Stimulated activated naive CD4-positive, alpha-beta T cell (primary cell): ENCODE results near the gene EPHA6.
"Not testable (repeated sequence)": the region's sequence is repeated elsewhere in the genome, so short reads cannot be mapped to it uniquely, and the experiment has no call there.

ENCODE experiments used
- DNase-seq, 6 experiments: peaks; one replicate each; lab custom pipeline; 2025; lab: John Stamatoyannopoulos, UW

EPHA6 gene

DNA sequence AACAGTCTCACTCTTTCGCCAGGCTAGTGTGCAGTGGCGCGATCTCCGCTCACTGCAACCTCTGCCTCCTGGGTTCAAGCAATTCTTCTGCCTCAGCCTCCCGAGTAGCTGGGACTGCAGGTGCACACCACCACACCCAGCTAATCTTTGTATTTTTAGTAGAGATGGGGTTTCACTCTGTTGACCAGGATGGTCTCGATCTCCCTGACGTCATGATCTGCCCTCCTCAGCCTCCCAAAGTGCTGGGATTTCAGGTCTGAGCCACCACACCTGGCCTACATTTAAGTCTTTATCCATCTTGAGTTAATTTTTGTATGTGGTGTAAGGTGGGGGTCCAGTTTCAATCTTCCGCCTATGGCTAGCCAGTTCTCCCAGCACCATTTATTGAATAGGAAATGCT, 211.2 kb downstream of the EPHA6 start:
- not testable (repeated sequence) for DNase-seq

DNA sequence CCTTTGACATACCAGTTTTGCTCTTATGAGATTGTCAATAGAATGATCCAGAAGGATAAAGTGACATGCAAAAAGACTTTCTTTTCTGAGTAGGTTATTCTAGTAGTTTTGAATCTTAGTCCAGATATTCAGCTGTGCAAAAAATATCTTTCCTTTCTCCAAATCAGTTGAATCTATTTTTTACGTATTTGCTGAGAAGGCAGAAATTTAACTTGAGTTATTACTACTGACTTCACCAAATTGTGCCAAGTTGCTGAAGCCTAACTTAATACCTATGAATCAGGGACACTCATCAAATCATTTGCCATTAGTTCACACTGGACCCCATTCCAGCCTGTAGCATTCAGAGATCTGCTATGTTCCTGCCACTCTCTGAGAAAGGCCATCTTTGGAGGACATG, 215.6 kb downstream of the EPHA6 start:
- DNase-seq: no peak

DNA sequence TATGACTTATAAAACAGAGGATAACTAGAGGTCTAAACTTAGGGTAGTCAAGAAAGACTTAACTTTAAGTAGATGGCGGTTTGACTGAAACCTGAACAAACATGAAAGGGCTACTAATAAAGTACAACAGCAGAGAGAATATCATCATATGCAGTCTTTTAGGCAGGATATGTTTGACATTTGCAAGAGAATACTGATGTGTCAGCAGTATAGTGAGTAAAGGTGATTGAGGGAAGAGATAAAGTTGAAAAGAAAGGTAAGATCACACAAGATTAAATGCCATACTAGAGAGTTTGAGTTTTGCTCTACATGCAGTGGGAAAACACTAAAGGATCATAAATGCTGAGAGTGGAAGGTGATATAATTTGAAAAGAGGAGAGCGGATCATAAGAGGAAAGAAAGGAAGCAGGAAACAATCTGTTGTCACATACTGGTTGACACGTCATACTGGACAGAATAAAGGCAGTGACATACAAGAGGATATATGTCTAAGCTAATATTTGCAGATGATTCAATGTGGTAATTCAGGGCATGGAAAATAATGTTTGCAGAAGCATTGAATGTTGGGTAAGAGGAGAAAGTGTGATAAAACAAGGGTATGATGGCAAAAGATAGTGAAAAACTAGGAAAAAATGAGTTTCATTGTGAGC, 223.0 kb downstream of the EPHA6 start:
- no peak for DNase-seq

DNA sequence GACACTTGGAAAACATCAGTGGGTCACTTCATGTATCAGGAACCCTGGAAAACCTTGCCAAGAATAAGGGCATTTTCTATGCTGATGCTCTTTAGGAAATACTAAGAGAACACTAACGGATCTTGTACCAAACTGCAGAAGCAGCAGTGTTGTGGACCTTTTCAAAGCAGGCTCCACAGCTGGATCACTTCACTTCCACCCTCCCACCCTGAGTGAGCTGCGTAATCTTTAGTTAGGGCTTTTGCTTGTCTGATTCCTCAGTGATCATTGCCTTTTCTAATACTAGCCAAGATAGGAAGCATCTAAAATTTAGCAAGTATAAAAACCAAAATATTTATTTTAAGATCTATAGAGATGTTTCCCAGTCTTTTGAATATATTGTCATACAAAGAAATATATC, 229.0 kb downstream of the EPHA6 start:
- no peak for DNase-seq

DNA sequence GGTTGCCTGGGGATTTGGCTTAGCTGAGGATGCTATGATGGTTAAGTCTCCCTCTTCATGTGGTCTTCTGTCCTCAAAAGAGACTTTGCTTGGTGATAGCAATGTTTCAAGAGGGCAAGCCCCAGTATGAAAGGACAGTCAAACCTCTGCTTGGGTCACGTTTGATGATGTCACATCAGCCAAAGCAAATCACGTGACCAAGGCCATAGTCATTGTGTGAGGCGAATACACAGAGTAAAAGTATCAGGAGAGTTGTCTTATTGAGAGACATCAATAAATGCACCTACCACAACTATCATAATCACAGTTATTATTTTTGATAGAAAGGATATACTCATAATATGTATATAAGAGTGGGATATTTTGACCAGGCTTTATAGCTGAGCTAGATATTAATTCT, 243.0 kb downstream of the EPHA6 start:
- DNase-seq: no peak

DNA sequence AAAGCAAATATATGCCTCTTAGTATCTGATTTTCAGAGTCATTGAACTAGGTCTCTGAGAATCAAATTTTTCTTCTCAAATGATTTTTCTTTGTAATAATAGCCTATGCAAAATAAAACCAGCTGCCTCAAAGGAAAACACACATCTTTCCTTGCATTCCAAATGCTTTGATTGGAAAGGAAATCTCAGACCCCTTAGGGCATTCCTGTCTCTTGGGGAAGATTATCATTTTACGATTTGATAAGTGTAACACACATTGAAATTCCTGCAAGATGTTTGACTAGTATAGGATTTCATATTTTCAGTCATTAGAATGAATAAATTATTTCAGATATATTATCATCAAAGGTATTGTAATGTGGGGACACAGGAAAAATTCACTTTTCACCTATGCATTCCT, 244.8 kb downstream of the EPHA6 start:
- DNase-seq: no peak

DNA sequence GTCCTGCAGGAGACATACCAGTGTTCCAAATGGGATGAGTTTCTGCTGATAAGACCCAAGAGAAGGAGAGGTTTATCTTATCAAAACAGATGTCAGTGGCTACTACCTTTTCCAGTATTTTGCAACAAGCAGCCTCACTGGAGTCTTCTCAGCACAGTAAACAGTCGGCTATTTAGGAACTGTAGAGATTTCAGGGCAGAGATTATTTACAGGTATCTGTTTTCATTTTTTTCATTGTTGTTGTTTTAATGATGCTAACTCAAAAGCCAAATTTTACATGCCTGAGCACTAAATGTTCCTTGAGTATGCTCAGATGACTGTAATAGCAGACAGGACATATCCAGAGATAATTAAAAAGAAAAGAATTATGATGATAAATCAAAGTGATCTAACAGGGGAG, 252.1 kb downstream of the EPHA6 start:
- DNase-seq: no peak

DNA sequence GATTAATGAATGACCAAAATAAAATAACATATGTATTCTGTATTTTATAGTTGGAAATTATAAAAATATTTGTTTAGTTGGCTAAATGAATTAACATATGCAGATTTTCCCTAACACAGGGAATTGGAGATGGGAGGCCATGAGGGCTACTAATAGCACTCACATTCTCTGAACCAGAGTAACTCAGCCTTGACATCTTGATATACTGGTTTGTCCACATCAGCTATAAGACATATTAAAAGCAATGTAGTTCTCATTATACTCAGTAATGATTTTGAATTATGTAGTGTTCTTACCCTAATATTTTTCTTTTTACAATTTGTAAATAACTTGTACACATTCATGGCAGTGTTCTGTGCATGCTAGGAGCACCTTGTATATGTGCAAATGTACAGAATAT, 255.9 kb downstream of the EPHA6 start:
- DNase-seq: no peak

DNA sequence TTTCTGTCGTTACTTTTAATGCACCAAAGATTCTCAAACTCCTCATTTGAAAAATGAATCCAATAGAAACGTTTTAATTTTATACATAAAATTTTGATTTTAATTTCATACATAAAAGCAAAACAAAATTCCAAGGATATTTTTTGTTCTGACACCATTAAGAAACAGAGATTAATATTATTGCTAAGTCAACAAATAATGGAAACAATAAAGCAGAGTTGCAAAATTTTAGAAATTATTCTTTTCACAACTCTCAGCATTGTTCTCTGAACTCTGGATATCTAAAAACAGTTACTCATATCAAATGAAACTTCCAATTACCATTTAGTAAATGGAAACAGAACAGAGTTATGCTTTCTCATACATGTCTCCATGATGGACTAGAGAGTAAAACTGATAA, 260.2 kb downstream of the EPHA6 start:
- DNase-seq: no peak

DNA sequence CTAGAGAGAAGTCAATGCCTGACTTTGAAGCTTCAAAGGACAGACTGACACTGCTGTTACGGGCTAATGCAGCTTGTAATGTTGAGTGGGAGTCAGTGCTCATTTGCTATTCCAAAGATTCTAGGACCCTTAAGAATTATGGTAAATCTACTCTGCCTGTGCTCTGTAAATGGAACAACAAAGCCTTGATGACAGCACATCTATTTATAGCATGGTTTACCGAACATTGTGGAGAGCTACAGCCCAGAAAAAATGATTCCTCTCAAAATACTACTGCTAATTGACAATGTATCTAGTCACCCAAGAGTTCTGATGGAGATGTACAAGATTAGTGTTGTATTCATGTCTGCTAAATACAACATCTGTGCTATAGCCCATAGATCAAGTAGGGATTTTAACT, 262.3 kb downstream of the EPHA6 start:
- no peak for DNase-seq

DNA sequence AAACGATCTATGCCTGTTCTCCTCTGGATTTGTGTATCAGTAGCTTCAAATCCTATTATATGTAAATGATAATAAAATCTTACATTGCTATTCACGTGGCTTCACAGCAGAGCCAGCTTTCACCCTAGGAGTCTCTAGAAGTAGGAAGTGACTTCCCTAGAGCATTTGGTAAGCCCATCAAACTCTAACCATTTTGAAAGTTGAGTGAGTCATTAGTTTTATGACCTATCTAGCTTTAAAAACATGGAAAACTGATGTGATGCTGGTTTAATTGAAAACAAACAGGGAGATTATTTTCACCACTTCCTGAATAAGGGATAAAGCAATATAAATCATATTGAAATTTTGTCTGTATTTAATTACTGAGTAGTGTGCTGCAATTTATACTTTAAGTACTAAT, 275.2 kb downstream of the EPHA6 start:
- no peak for DNase-seq

DNA sequence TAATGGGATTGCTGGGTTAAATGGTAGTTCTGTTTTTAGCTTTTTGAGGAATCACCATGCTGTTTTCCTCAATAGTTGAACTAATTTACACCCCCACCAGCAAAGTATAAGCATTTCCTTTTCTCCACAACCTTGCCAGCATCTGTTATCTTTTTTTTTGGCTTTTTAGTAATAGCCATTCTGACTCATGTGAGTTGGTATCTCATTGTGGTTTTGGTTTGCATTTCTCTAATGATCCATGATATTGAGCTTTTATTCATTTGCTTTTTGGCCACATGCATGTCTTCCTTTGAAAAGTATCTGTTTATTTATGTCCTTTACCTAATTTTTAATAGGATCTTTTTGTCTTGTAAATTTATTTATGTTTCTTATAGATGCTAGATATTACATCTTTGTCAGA, 288.2 kb downstream of the EPHA6 start:
- DNase-seq: no peak

DNA sequence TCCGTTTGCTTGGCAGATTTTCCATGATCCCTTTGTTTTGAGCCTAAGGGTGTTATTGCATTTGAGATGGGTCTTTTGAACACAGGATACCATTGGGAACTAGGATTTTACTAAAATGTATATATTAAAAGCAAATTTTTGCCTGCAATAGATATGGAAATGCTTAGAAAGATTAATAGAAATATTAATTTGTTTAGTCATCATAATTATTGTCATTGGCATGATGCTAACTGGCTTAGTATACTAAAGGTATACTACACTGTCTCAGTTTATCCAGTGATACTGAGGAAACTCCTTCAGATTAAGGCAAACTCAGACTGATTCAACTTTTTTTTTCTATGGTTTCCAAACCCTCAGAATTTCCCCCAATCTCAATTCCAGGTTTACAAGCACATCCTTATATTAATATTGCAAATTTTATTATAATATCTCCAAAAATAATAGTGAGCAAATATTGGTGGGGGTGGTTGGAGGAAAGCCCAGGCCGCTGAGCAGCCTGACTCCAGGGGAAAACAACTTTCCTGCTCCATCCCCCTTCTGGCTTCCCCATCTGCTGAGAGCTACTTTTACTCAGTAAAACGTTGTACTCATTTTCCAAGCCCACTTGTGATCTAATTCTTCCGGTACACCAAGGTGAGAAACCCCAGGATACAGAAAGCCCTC, 291.7 kb downstream of the EPHA6 start:
- DNase-seq: no peak

DNA sequence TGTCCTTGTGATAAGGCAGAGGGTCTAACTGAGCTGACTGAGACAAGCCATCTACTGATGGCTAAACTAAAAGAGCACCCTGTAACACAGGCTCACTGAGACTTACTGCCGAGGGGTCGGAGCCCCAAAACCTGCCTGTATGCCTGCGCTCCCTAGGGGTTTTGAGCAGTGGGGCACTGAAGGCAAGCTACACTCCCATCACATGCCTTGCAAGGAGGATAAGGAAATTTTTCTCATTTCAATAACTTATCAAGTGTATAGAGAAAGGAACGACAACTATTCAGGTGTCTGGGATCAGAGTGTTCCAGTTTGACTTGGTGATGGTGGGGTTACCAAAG, 292.2 kb downstream of the EPHA6 start:
- no peak for DNase-seq

DNA sequence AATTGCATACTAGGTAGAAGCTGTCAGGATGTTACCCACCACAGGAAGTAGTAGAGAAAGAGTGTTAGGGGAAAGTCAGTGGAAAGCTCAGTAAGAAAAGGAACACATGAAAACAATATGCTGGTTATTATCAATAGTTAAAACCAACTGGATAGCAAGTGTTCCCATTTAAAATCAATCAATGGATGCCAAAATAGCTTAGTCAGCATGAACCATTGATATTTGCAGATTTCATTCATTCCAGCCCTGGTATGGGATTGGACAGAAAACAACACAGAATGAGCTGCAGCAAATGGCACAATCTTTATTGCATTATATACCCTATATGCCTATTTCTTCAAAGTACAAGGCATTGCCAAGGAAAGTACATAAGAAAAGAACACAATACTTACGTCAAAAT, 293.7 kb downstream of the EPHA6 start:
- DNase-seq: no peak

DNA sequence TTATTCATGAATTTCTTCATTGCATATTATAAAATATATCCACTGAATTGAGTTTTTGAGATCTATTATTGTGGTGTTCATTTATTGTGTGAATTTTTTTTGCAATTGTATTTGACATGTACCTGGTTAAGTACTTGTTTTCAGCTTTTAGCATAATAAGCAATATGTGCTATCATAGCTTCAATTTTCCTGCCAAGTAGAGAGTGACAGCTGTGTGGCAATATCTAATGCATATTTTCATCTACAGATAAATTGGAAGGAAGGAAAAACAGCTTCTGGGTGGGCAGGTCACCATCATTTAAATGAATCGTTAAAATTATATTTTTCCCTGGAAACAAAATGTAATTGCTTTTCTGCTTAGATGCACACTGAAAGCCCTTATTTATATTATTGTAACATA, 296.9 kb downstream of the EPHA6 start:
- DNase-seq: no peak

DNA sequence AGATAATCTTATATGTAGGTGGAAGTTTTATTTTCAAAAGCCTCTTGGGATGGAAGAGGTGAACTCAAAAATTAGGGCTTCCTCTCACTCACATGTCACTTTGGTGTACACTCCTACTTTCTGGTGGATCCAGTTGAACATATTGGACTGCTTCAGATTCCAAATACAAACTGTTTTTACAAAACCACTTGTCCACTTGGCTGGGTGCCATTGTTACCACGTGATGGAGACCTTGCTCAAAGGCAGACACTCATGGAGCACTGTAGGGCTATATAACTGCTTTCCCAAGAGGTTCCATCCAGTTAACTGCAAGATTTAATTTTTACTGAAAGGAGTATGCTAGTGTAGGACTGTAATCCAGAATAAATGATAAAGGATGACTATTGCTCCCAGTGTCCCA, 307.0 kb downstream of the EPHA6 start:
- DNase-seq: no peak

DNA sequence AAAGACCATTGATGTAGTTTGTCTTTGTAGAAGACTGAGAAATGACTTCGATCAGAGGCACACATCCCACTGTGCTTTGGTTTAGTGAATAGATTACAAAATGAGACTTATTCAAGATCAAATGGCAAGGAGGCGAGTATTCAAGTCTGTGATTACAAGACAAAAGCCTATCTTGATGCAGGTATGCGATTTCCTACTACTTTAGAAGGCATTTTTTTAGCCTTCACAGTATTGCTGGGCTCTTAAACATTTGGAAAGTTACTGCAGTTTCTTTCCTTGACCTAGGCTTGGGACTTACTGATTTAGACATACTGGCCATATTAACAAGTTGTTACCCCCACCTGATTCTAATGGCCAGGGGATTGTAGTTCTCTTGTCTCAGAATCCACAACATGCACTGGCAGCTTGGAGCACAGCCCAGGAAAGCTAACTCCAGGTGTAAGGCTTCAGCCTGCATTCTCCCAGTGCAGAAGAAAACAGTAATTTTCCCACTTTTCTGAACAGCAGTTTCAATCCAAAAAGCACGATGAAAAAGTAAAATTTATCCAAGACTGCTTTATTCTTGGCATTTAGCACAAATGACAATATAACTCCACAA, 311.6 kb downstream of the EPHA6 start:
- DNase-seq: no peak

DNA sequence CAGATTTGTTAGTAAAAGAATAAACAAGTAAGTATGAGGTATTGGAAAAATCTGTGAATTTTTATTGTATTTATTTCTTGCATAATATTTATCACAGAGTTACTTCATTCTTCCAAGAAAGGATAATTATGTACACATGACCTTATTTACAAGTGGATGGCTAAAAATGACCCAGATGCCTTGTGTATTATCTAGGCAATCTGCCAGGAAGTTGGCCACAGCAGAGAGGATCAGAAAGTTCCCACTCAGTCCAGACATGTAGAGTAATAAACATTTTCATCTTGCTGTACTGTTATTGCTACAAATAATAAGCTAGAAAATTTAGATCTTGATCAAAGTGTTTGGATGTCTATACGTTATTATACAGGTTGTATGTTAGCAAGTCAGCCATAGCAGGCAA, 317.1 kb downstream of the EPHA6 start:
- no peak for DNase-seq

DNA sequence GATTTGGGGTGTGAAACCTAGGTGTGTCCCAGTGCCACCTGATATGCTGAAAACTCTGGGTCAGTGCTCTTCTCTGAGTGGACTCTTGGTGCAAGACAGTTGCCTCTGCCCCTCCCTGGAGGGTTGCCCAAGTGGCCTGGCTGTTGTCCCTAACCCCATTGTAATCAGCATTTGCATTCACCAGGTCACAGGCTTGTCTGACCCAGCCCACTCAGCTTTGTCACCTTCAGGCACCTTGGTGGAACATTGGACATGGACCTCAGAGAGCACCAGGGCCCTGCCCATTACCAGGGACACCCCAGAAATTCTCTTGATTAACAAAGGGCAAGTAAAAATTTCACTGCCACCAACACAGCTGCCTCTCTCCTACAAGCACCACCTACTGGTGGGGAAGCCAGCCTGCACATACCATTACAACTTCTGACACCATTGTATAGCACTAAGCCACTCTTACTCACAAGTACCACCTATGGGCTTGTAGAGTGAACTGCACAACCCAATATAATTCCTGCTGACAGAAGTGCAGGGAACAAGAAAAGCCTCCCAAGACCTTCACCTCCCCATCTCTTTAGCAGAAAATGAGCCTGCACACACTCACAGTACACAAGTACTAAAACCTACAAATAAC, 324.6 kb downstream of the EPHA6 start:
- no peak for DNase-seq

DNA sequence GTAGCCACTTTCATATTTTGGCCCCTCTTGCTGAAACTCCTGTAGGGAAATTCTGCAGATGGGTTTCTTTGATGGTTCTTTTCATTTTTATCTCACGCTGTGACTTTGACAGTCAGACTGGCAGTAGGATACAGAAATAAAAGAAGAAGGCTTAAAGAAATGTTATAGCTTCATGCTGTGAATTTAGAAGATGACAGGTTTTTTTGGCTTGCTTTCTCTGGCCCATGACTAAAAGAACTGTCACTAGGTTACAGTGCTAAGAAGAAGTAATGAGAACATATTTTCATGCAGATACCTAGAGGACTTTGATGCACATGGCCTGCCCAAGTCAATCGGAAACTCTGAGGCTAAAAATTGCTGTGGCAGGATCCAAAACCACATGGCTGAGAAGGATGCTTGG, 334.5 kb downstream of the EPHA6 start:
- DNase-seq: no peak

DNA sequence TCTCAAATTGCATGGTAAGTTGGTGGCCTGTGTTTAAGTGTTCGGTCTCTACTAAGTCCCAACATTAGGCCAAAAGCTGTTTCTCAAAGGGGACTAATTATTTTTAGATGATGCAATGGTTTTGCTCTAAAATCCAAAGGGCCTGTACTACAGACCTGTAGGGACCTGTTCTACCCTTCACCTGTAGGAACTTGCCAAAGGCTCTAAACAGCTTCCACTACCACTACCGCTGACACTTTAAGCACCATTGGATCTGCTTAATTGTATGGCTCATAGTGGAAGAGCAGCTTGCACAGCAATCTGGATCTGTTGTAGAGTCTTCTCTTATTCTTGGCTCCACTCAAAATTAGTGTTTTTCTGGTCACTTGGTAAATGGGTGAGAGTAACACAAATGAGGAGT, 346.8 kb downstream of the EPHA6 start:
- no peak for DNase-seq

DNA sequence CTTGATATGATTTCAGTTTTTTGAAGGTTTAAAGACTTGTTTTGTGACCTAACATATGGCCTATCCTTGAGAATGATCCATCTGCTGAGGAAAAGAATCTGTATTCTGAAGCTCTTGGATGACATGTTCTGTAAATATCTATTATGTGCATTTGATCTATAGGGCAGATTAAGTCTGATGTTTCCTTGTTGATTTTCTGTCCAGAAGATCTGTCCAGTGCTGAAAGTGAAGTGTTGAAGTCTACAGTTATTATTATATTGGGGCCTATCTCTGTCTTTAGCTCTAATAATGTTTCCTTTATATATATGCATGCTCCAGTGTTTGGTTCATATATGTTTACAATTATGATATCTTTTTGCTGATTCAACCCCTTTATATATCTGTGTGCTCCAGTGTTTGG, 362.8 kb downstream of the EPHA6 start:
- no peak for DNase-seq

DNA sequence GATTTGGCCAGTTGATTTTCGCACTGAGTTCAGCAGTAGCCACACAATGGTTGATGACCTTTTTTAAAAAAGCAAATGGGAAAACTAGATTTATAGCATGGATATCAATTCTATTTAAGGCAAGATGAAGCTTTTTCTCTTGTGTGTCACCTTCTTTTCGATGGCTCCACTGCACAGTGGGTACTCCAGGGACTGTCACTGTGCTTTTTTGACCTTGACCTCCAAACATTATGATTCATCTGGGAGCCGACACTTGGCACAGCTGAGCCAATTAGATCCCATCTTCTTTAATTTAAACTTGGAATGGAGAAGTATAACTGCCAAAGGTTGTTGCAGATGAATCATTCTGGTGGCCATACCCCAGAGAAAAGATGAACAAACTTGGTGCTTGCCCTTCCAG, 367.3 kb downstream of the EPHA6 start:
- DNase-seq: no peak
